ENCODE results near the gene KRT6B.
"Not testable (repeated sequence)": the region's sequence is repeated elsewhere in the genome, so short reads cannot be mapped to it uniquely, and the experiment has no call there.

KRT6B gene

GRCh38 chr12:52413202-52413601, 38.7 kb downstream of the KRT6B start:
- no peak for DNase-seq (ENCODE audit: low spot score)

GRCh38 chr12:52411815-52412214, 40.1 kb downstream of the KRT6B start:
- DNase-seq (ENCODE audit: low spot score) = no peak

GRCh38 chr12:52410589-52411248, 41.2 kb downstream of the KRT6B start:
- DNase-seq (ENCODE audit: low spot score) = not testable (repeated sequence)

GRCh38 chr12:52407918-52408317, 44.0 kb downstream of the KRT6B start:
- no peak for DNase-seq (ENCODE audit: low spot score)

- no peak for DNase-seq (ENCODE audit: low spot score)
These were observed 46.0 kb downstream of the KRT6B start, which contains the start of gene KRT82 for GRCh38 chr12:52405922-52406385. Gene KRT82, minus strand, starts transcription at chr12:52406335. Its CDS starts 58 bp downstream, at chr12:52406277.

GRCh38 chr12:52404951-52405350, 47.0 kb downstream of the KRT6B start:
- DNase-seq (ENCODE audit: low spot score) = no peak

- no peak for DNase-seq (ENCODE audit: low spot score)
These were observed 48.4 kb downstream of the KRT6B start for GRCh38 chr12:52403561-52403960.

- no peak for DNase-seq (ENCODE audit: low spot score)
These were observed 48.9 kb downstream of the KRT6B start for GRCh38 chr12:52402873-52403540.

- DNase-seq (ENCODE audit: low spot score) = no peak
These were observed 49.6 kb downstream of the KRT6B start for GRCh38 chr12:52402377-52402776.

GRCh38 chr12:52401926-52402325, 50.0 kb downstream of the KRT6B start:
- DNase-seq (ENCODE audit: low spot score) = no peak

GRCh38 chr12:52401526-52401925, 50.4 kb downstream of the KRT6B start:
- no peak for DNase-seq (ENCODE audit: low spot score)

- no peak for DNase-seq (ENCODE audit: low spot score)
These were observed 51.0 kb downstream of the KRT6B start for GRCh38 chr12:52400906-52401305.

- no peak for DNase-seq (ENCODE audit: low spot score)
These were observed 52.2 kb downstream of the KRT6B start for GRCh38 chr12:52399756-52400155.

GRCh38 chr12:52398176-52398575, 53.8 kb downstream of the KRT6B start:
- no peak for DNase-seq (ENCODE audit: low spot score)

GRCh38 chr12:52396656-52397055, 55.3 kb downstream of the KRT6B start:
- no peak for DNase-seq (ENCODE audit: low spot score)

All from D341Med (cell line).